Right lobe of liver (tissue), 6 donors: ENCODE results near the gene NOL12. TPM values are rescaled to one million over a fixed set of nuclear protein-coding genes. Genes with fewer than 3 reads are reported as not detected.

Source experiments
- ATAC-seq, 4 donors: fragments of 200-7000 bp; cut with Tn5 transposase; one replicate each; pipeline ENCODE4 v1.9.1; 2020; ENCODE audit warnings: mild to moderate bottlenecking in 4 of 4, moderate library complexity in 4 of 4
- DNase-seq, 3 donors: peaks; one replicate each; pipeline ENCODE4 v3.0.0-alpha.2; 2020
- H3K27ac ChIP-seq, 3 donors: fragments of 200-600 bp; one replicate each; pipeline ENCODE4 v1.8.0; 2022
- H3K27me3 ChIP-seq, 2 donors: fragments of 200-600 bp; one replicate each; pipeline ENCODE4 v1.8.0; 2022
- H3K36me3 ChIP-seq, 4 donors: fragments of 200-600 bp; sonication (generic) in 1 of 4; one replicate each; pipeline versions ENCODE4 v1.5.1 to v1.8.0; 2017 to 2022; ENCODE audit warnings: control low read depth in 1 of 4
- H3K4me1 ChIP-seq, 4 donors: fragments of 200-600 bp; sonication (generic) in 1 of 4; one replicate each; pipeline versions ENCODE4 v1.5.1 to v1.8.0; 2017 to 2022; ENCODE audit warnings: control low read depth in 1 of 4
- H3K4me3 ChIP-seq, 3 donors: fragments of 200-600 bp; one replicate each; pipeline ENCODE4 v1.8.0; 2022
- H3K9me3 ChIP-seq, 4 donors: fragments of 200-600 bp; sonication (generic) in 1 of 4; one replicate each; pipeline versions ENCODE4 v1.5.1 to v1.8.0; 2017 to 2022; ENCODE audit warnings: control low read depth in 1 of 4
- CTCF ChIP-seq, 4 donors: fragments of 200-600 bp in 3 of 4; fragments of 450-650 bp in 1 of 4; IDR thresholded peaks; one replicate each; pipeline versions ENCODE4 v1.5.1 to v1.8.0; 2016 to 2022; ENCODE audit warnings: antibody characterized with exemption in 4 of 4, mild to moderate bottlenecking in 2 of 4
- POLR2A ChIP-seq: fragments of 450-650 bp; IDR thresholded peaks from one replicate; pipeline ENCODE4 v1.6.1; 2017; ENCODE audit warnings: antibody characterized with exemption, mild to moderate bottlenecking
- WGBS: methylation state at CpG from one replicate; pipeline ENCODE4 v1.1.6; 2018; ENCODE audit warnings: low coverage, low lambda C conversion rate; ENCODE audit not compliant: insufficient coverage; ENCODE audit errors: missing lambda C conversion rate; 5-methylcytosine and 5-hydroxymethylcytosine counted together
- intact Hi-C, 2 donors: fragments of 100-400 bp; cut with DNase I; formaldehyde crosslinking; loops; one replicate each; pipeline versions ENCODE4 v1.11.2 to v1.14.1; 2022
- total RNA-seq, 6 experiments: library from RNA; depleted of rRNA in 2 of 6; stranded (reverse); fragments of >200 nt in 2 of 6; fragmentation: NEBNext Ultra II Directional in 3 of 6; extraction: Animal tissue kit (Norgen Biotek cat#: 25700) in 3 of 6; gene quantifications; one replicate each; pipeline versions ENCODE4 v1.1.0 to v1.2.4, GENCODE V29; 2016 to 2023
- donor health status: DM: no; HTN: yes; CAD: no.
- donor health status: DM: no; HTN: no; CAD: no.
- donor health status: DM: no; HTN: no; CAD: no.
- donor health status: DM: no; HTN: yes; CAD: no.
- donor health status: DM: no; HTN: yes; CAD: no.

NOL12 gene
- total RNA-seq, 6 experiments from 2014 or later = 8.4 to 16.1 (median 9.4) TPM

- 32% methylated on average over 3 of the region's 3 CpGs for WGBS
- no peak overlapping the region for H3K27ac ChIP-seq
- no peak for TF ChIP-seq CTCF (IDR thresholded peaks at IDR 0.05)
- no peak for TF ChIP-seq POLR2A
- no peak overlapping the region for H3K4me3 ChIP-seq
- H3K27me3 ChIP-seq = no peaks in the 10 kb centered on the region
- DNase-seq (no peak), ATAC-seq (no peak)
- H3K36me3 ChIP-seq = no peaks in the 10 kb centered on the region
- H3K9me3 ChIP-seq = no peaks in the 10 kb centered on the region
- no peaks in the 10 kb centered on the region for H3K4me1 ChIP-seq
- intact Hi-C loops = no loop called here
Measured at GRCh38 chr22:37704645-37705044, 18.5 kb downstream of the NOL12 start.

- DNase-seq (no peak), ATAC-seq (no peak)
- Histone ChIP-seq H3K27me3 (no peaks in the 10 kb centered on the region), H3K36me3 (no peaks in the 10 kb centered on the region), H3K4me1 (no peaks in the 10 kb centered on the region), H3K9me3 (no peaks in the 10 kb centered on the region), H3K4me3 (no peak overlapping the region), H3K27ac (no peak overlapping the region)
- intact Hi-C loops = no loop called here
- whole genome bisulfite sequencing = 94% methylated on average over 3 of the region's 3 CpGs
- no peak for TF ChIP-seq POLR2A
Measured at GRCh38 chr22:37705205-37705604, 19.1 kb downstream of the NOL12 start.

- Histone ChIP-seq H3K9me3 (no peaks in the 10 kb centered on the region), H3K4me1 (no peaks in the 10 kb centered on the region), H3K4me3 (no peak overlapping the region), H3K36me3 (no peaks in the 10 kb centered on the region), H3K27me3 (no peaks in the 10 kb centered on the region), H3K27ac (no peak overlapping the region)
- no peak for TF ChIP-seq CTCF (IDR thresholded peaks at IDR 0.05)
- TF ChIP-seq POLR2A = no peak
- 45% methylated on average over 12 of the region's 25 CpGs for WGBS
- intact Hi-C loops = no loop called here
- peak in 2 of 3 donors; percentile 64 to 72 for DNase-seq
- ATAC-seq = peak; percentile 76 to 92 (median 82)
Measured at GRCh38 chr22:37708580-37709444, 22.7 kb downstream of the NOL12 start.

- intact Hi-C loops = no loop called here
- WGBS = no CpG with 5 or more reads among the region's 15 CpGs
- H3K36me3 ChIP-seq = no peaks in the 10 kb centered on the region
- peak in 1 of 4 donors; percentile 18 for ATAC-seq
- H3K4me3 ChIP-seq = no peak overlapping the region
- no peaks in the 10 kb centered on the region for H3K4me1 ChIP-seq
- H3K27me3 ChIP-seq = no peaks in the 10 kb centered on the region
- H3K27ac ChIP-seq = no peak overlapping the region
- H3K9me3 ChIP-seq = no peaks in the 10 kb centered on the region
- no peak for DNase-seq
- no peak for TF ChIP-seq POLR2A
- TF ChIP-seq CTCF (IDR thresholded peaks at IDR 0.05) = no peak
Measured at GRCh38 chr22:37709445-37709765, 23.3 kb downstream of the NOL12 start.

GRCh38 chr22:37710675-37711074 is 24.5 kb downstream of the NOL12 start:
- Histone ChIP-seq H3K36me3 (no peaks in the 10 kb centered on the region), H3K9me3 (no peaks in the 10 kb centered on the region), H3K27ac (no peak overlapping the region), H3K4me1 (no peaks in the 10 kb centered on the region), H3K4me3 (no peak overlapping the region), H3K27me3 (no peaks in the 10 kb centered on the region)
- peak in 1 of 4 donors; percentile 13 for ATAC-seq
- 90% methylated on average over 2 of the region's 3 CpGs for WGBS
- no peak for DNase-seq
- TF ChIP-seq POLR2A = no peak
- no peak for TF ChIP-seq CTCF (IDR thresholded peaks at IDR 0.05)
- intact Hi-C loops = no loop called here
